WTC11 (cell line): ENCODE data around the gene FARSA. TPM values are rescaled to one million over a fixed set of nuclear protein-coding genes. Genes with fewer than 3 reads are reported as not detected.

Experiments
- ATAC-seq: fragments of 200-7000 bp; cut with Tn5 transposase; 2 replicates; pipeline ENCODE4 v1.10.0; 2021; ENCODE audit warnings: mild to moderate bottlenecking, moderate library complexity
- CTCF ChIA-PET: fragments of 300-600 bp; sonication (Branson Sonifier 250); formaldehyde crosslinking; loops from one replicate; lab custom pipeline; 2021; ENCODE audit warnings: antibody characterized with exemption; lab: Charles Lee
- POLR2A ChIA-PET: fragments of 350-600 bp; sonication (Branson Sonifier 250); formaldehyde crosslinking; loops from one replicate; lab custom pipeline; 2021; ENCODE audit warnings: antibody characterized with exemption; lab: Charles Lee
- DNase-seq: peaks from one replicate; pipeline ENCODE4 v3.0.0; 2021; ENCODE audit warnings: low spot score
- H3K27ac Mint-ChIP-seq: 2 replicates; pipeline ENCODE4 v1.8.0; 2021; ENCODE audit warnings: mixed read lengths
- H3K27me3 Mint-ChIP-seq: 2 replicates; pipeline ENCODE4 v1.8.0; 2021; ENCODE audit warnings: low read depth, mild to moderate bottlenecking, moderate library complexity, mixed read lengths
- H3K36me3 Mint-ChIP-seq: 2 replicates; pipeline ENCODE4 v1.8.0; 2021; ENCODE audit warnings: mixed read lengths
- H3K4me1 Mint-ChIP-seq: 2 replicates; pipeline ENCODE4 v1.8.0; 2022; ENCODE audit warnings: mixed read lengths
- H3K4me3 Mint-ChIP-seq: 2 replicates; pipeline ENCODE4 v1.8.0; 2021; ENCODE audit warnings: mild to moderate bottlenecking, moderate library complexity, mixed read lengths
- H3K9me3 Mint-ChIP-seq: 2 replicates; pipeline ENCODE4 v1.8.0; 2021; ENCODE audit warnings: mixed read lengths
- AFF4 ChIP-seq: sonication (generic); formaldehyde crosslinking; IDR thresholded peaks from 2 replicates; pipeline ENCODE4 v1.8.1; 2023; ENCODE audit warnings: mild to moderate bottlenecking, missing genetic modification reagents, borderline replicate concordance
- CREB1 ChIP-seq: sonication (generic); formaldehyde crosslinking; IDR thresholded peaks from 2 replicates; pipeline ENCODE4 v1.8.0; 2023; ENCODE audit warnings: mild to moderate bottlenecking, missing genetic modification reagents
- ESRRA ChIP-seq: sonication (generic); formaldehyde crosslinking; IDR thresholded peaks from 2 replicates; pipeline ENCODE4 v1.8.1; 2022; ENCODE audit warnings: mild to moderate bottlenecking, missing genetic modification reagents, borderline replicate concordance
- IRF2 ChIP-seq: sonication (generic); formaldehyde crosslinking; IDR thresholded peaks from 2 replicates; pipeline ENCODE4 v1.8.0; 2022; ENCODE audit warnings: low read depth, missing genetic modification reagents, borderline replicate concordance
- MYBL2 ChIP-seq: sonication (generic); formaldehyde crosslinking; IDR thresholded peaks from 2 replicates; pipeline ENCODE4 v1.8.1; 2023; ENCODE audit warnings: mild to moderate bottlenecking, moderate library complexity, missing genetic modification reagents
- PRRX2 ChIP-seq: fragments of 250-450 bp; sonication (Bioruptor Pico); IDR thresholded peaks from 2 replicates; pipeline ENCODE4 v1.8.0; 2021; ENCODE audit warnings: mild to moderate bottlenecking
- SMAD4 ChIP-seq: sonication (generic); formaldehyde crosslinking; IDR thresholded peaks from 2 replicates; pipeline ENCODE4 v1.8.0; 2022; ENCODE audit warnings: mild to moderate bottlenecking, missing genetic modification reagents
- TCF7 ChIP-seq: sonication (generic); formaldehyde crosslinking; IDR thresholded peaks from 2 replicates; pipeline ENCODE4 v1.8.0; 2022; ENCODE audit warnings: mild to moderate bottlenecking, low read depth, missing genetic modification reagents, moderate library complexity
- TEAD4 ChIP-seq: sonication (generic); formaldehyde crosslinking; IDR thresholded peaks from 2 replicates; pipeline ENCODE4 v1.8.0; 2022; ENCODE audit warnings: mild to moderate bottlenecking, missing genetic modification reagents
- USF1 ChIP-seq: sonication (generic); formaldehyde crosslinking; IDR thresholded peaks from 2 replicates; pipeline ENCODE4 v1.8.0; 2022; ENCODE audit warnings: mild to moderate bottlenecking, missing genetic modification reagents
- ZNF317 ChIP-seq: sonication (generic); formaldehyde crosslinking; IDR thresholded peaks from 2 replicates; pipeline ENCODE4 v1.8.1; 2023; ENCODE audit warnings: low read depth, mild to moderate bottlenecking, moderate library complexity, missing genetic modification reagents, borderline replicate concordance
- ZNF396 ChIP-seq: fragments of 250-450 bp; sonication (Bioruptor Pico); IDR thresholded peaks from 2 replicates; pipeline ENCODE4 v1.8.0; 2021; ENCODE audit warnings: mild to moderate bottlenecking, moderate library complexity, borderline replicate concordance
- total RNA-seq: library from RNA; stranded (reverse); gene quantifications from 3 replicates; pipeline ENCODE4 v1.2.3, GENCODE V29; 2021
- TF ChIP-seq, protein P1 (sequence below): sonication (generic); formaldehyde crosslinking; IDR thresholded peaks from 2 replicates; pipeline ENCODE4 v1.8.0; 2023; ENCODE audit warnings: mild to moderate bottlenecking, missing genetic modification reagents
- TF ChIP-seq, protein P2 (sequence below): sonication (generic); formaldehyde crosslinking; conservative IDR thresholded peaks from 2 replicates; pipeline ENCODE4 v1.8.1; 2022; ENCODE audit warnings: mild to moderate bottlenecking, missing genetic modification reagents

FARSA gene
- total RNA-seq, 1 experiment from 2014 or later = 108 TPM

DNA sequence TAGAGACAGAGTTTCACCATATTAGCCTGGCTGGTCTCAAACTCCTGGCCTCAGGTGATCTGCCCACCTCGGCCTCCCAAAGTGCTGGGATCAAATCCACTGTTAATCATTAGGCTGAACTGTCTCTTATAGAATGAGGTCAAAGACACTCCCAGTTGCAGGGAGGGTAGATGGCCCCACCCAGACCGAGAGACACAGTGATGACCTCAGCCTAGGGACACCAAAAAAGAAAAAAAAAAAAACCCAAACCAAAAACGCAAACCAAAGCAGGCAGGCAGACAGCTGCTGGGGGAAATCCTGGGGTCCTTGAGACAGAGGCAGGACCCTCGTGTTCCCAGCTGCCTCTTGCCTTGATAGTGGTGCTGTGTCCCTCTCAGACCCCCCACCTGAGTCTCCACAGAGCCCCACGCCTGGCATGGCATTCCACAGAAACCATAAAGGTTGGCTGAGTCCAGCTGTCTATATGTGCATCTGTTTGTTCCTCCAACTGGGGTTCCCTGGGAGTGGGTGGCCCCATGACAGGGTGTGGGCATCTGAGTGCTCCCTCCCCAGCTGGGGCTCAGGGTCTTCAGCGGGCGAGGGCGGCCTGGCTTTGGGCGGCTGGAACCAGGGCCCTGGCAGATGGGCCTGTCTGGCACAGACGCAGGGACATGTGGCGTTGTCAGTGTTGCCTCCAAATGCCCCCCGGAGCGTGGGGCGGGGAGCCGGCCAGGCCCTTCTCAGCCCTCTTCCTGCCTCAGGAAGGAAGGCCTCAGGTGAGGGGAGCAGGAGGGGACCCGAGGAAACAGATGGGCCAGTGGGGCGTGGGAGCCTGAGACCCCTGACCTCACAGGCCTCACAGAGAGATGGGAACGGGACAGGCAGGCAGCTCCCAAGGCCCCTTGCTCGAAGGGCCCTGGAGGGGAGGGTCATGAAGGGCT, 41.0 kb upstream of the FARSA start:
- Mint-ChIP-seq H3K27me3 (peaks cover 5% of the 10 kb centered on the region), H3K4me3 (no peak overlapping the region), H3K36me3 (no peaks in the 10 kb centered on the region), H3K4me1 (no peaks in the 10 kb centered on the region), H3K9me3 (no peaks in the 10 kb centered on the region), H3K27ac (no peak overlapping the region)
- no peak for DNase-seq
- POLR2A ChIA-PET = no interaction called here
- TF ChIP-seq SMAD4 (CRISPR knock-in tag) (no peak), TEAD4 (no peak), IRF2 (CRISPR knock-in tag) (no peak), CREB1 (CRISPR knock-in tag) (no peak), ESRRA (CRISPR knock-in tag) (no peak), ZNF317 (no peak), USF1 (CRISPR knock-in tag) (no peak), MYBL2 (CRISPR knock-in tag) (no peak)
- ATAC-seq = no peak
- CTCF ChIA-PET = interaction anchor here (1.0 to 9.9 kb wide), 5 partner anchors 9 to 127 kb away, joined by 3 to 276 read pairs (median 188); no protein-coding TSS in a partner anchor

DNA sequence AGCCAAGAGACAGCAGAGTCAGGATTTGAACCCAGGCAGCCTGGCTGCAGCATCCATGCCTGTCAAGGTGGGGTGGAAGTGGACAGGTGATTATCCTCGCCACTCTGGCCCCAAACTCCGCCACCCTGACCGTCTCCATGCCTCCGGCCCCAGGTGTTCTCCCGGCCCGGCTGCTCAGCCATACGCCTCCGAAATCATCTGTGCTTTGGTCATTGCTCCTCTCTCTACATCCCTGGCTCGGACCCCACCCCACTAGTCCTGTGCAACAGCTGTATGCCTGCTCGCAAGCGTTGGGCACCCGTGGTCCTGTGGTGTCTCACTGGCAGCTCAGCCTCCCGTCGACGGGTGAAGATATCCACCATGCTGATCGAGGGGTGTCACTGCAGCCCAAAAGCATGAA, 39.7 kb upstream of the FARSA start:
- POLR2A ChIA-PET = interaction anchor here (0.7 kb wide), 2 partner anchors 138 to 150 kb away, joined by 3 to 4 read pairs; no protein-coding TSS in a partner anchor
- H3K36me3 Mint-ChIP-seq = no peaks in the 10 kb centered on the region
- H3K9me3 Mint-ChIP-seq = no peaks in the 10 kb centered on the region
- TF ChIP-seq, protein P1, sequence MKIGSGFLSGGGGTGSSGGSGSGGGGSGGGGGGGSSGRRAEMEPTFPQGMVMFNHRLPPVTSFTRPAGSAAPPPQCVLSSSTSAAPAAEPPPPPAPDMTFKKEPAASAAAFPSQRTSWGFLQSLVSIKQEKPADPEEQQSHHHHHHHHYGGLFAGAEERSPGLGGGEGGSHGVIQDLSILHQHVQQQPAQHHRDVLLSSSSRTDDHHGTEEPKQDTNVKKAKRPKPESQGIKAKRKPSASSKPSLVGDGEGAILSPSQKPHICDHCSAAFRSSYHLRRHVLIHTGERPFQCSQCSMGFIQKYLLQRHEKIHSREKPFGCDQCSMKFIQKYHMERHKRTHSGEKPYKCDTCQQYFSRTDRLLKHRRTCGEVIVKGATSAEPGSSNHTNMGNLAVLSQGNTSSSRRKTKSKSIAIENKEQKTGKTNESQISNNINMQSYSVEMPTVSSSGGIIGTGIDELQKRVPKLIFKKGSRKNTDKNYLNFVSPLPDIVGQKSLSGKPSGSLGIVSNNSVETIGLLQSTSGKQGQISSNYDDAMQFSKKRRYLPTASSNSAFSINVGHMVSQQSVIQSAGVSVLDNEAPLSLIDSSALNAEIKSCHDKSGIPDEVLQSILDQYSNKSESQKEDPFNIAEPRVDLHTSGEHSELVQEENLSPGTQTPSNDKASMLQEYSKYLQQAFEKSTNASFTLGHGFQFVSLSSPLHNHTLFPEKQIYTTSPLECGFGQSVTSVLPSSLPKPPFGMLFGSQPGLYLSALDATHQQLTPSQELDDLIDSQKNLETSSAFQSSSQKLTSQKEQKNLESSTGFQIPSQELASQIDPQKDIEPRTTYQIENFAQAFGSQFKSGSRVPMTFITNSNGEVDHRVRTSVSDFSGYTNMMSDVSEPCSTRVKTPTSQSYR (CRISPR knock-in tag) = no peak
- TF ChIP-seq PRRX2 (no peak), TCF7 (CRISPR knock-in tag) (no peak), AFF4 (CRISPR knock-in tag) (no peak), TEAD4 (no peak), ZNF396 (CRISPR knock-in tag) (no peak)
- TF ChIP-seq, protein P2, sequence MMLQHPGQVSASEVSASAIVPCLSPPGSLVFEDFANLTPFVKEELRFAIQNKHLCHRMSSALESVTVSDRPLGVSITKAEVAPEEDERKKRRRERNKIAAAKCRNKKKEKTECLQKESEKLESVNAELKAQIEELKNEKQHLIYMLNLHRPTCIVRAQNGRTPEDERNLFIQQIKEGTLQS = no peak
- TF ChIP-seq, all 79 proteins: peak for 0
- Mint-ChIP-seq H3K27me3 (no peaks in the 10 kb centered on the region; the same call in 1 of the 2 replicates), H3K4me3 (no peak overlapping the region), H3K4me1 (no peaks in the 10 kb centered on the region), H3K27ac (no peak overlapping the region)
- CTCF ChIA-PET = interaction anchor here (0.6 to 9.9 kb wide), 5 partner anchors 7 to 223 kb away, joined by 3 to 197 read pairs (median 3); no protein-coding TSS in a partner anchor
- DNase-seq = no peak
- ATAC-seq = no peak
